ACC112 (cell line): Measurements from ENCODE around the gene SLC26A11.

Experiments used
- H2AFZ ChIP-seq: fragments of 200-600 bp; sonication (generic); one replicate; pipeline ENCODE4 v1.6.0; 2017; ENCODE audit warnings: antibody characterized with exemption, low read length; ENCODE audit not compliant: unreplicated experiment
- H3K27ac ChIP-seq: fragments of 200-600 bp; sonication (generic); 2 replicates; pipeline ENCODE4 v1.5.1; 2014; ENCODE audit warnings: low read depth, mild to moderate bottlenecking, antibody characterized with exemption, low read length, moderate library complexity
- H3K27me3 ChIP-seq: fragments of 200-600 bp; sonication (generic); 2 replicates; pipeline ENCODE4 v1.6.1; 2014; ENCODE audit warnings: mild to moderate bottlenecking, antibody characterized with exemption, low read length, moderate library complexity, mixed read lengths; ENCODE audit not compliant: insufficient read depth
- H3K36me3 ChIP-seq: fragments of 200-600 bp; sonication (generic); 2 replicates; pipeline ENCODE4 v1.6.1; 2016; ENCODE audit warnings: mild to moderate bottlenecking, antibody characterized with exemption, low read length, moderate library complexity, mixed read lengths; ENCODE audit not compliant: insufficient read depth
- H3K4me1 ChIP-seq: fragments of 200-600 bp; sonication (generic); one replicate; pipeline ENCODE4 v1.6.1; 2016; ENCODE audit warnings: low read length, mixed read lengths; ENCODE audit not compliant: insufficient read depth, unreplicated experiment, control insufficient read depth
- H3K4me3 ChIP-seq: fragments of 200-600 bp; sonication (generic); 2 replicates; pipeline ENCODE4 v1.5.1; 2014; ENCODE audit warnings: mild to moderate bottlenecking, low read depth, low read length
- H3K79me2 ChIP-seq: fragments of 200-600 bp; sonication (generic); one replicate; pipeline ENCODE4 v1.6.0; 2016; ENCODE audit warnings: low read length; ENCODE audit not compliant: control insufficient read depth, unreplicated experiment, insufficient read depth

Gene SLC26A11

DNA sequence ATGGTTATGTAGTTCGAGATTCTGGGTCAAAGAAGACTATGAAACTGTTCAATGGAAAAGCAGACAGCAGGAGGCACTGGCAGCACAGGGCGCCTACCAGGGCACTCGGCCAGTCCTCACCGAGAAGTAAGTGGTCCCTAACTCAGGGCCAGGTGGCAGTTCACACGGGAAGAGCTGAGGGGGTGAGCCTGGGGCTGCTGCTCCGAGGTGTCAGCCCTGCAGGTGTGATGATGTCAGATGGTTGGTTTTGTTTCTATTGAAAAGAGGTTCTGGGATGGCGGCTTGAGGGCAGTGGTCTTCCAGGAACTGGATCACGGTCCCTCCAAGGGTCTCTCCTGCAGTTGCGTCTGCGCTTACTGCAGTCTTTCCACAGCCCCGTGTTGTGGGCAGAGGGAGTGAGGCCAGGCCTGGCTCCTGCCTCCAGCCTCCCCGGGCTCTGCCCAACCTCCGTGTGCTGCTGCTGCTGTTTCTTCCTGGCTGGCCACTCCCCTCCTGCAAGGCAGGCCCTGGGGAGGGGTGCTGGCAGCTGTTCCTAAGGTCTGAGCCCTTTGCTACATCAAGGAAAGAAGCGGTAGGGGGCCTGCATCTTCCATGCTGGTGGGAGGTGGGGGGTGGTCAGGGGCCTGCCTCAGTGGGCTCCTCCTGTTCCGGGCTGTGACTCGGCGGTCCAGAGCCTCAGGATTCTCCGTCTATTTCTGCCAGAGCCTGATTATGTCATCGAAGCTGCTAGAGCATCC lies 63.1 kb downstream of the SLC26A11 start:
- Histone ChIP-seq H3K79me2 (peaks cover 64% of the 10 kb centered on the region), H3K4me3 (no peak overlapping the region), H3K27me3 (no peaks in the 10 kb centered on the region), H2AFZ (no peak overlapping the region), H3K4me1 (peaks cover 20% of the 10 kb centered on the region), H3K27ac (no peak overlapping the region), H3K36me3 (peaks cover 13% of the 10 kb centered on the region; the same call in 1 of the 2 replicates)

DNA sequence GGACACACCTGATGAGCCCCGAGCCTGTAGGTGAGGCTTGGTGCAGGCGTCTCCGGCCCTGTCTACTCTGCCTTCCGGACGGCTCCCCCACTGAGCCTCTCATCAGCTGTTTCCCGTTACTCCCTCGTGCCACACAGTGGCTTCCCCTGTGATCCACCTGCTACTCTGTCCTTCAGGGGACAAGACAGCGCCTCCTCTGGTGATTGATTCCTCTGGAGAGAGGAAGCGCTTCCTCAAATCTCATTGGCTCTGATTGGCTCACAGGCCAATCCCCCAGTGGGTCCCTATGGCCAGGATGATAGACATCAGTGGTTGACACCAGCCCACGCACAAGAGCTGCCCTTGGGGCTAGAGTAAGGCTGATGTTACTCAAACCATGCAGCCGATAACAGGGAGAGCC lies 64.4 kb downstream of the SLC26A11 start:
- Histone ChIP-seq H3K27ac (no peak overlapping the region), H3K36me3 (peaks cover 20% of the 10 kb centered on the region)

DNA sequence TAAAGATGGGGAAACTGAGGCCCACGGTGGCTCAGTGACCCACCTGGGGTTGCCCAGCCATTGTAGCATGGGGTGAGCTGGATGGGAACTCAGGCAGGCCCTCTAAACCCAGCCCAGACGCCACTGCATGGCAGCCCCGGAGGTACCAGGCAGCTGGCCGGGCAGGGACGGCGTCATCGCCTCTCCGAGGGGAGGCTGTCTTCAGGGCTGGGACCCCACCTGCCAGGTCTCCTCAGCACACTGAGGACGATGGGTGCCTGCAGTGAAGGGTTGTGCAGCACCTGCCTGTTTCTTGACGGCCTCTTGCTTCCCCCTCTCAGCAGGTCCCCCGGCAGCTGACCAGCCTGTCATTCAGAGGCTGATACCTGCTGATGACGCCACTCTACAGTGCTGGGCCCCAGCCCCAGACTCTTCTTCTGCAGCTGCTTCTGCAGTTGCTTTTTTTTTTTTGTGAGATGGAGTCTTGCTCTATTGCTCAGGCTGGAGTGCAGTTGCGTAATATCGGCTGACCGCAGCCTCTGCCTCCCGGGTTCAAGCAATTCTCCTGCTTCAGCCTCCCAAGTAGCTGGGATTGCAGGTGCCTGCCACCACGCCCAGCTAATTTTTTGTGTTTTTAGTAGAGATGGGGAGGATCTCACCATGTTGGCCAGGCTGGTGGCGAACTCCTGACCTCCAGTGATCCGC lies 65.2 kb downstream of the SLC26A11 start:
- Histone ChIP-seq H3K27me3 (no peaks in the 10 kb centered on the region), H3K27ac (no peak overlapping the region), H2AFZ (no peak overlapping the region), H3K36me3 (peaks cover 22% of the 10 kb centered on the region), H3K4me1 (peaks cover under 1% of the 10 kb centered on the region), H3K4me3 (no peak overlapping the region), H3K79me2 (peaks cover 56% of the 10 kb centered on the region)

More for the DNA sequence above, 64.4 kb downstream of the SLC26A11 start:
- Histone ChIP-seq H3K4me1 (peaks cover 7% of the 10 kb centered on the region), H3K27me3 (no peaks in the 10 kb centered on the region), H2AFZ (no peak overlapping the region), H3K4me3 (no peak overlapping the region), H3K79me2 (peaks cover 57% of the 10 kb centered on the region)

DNA sequence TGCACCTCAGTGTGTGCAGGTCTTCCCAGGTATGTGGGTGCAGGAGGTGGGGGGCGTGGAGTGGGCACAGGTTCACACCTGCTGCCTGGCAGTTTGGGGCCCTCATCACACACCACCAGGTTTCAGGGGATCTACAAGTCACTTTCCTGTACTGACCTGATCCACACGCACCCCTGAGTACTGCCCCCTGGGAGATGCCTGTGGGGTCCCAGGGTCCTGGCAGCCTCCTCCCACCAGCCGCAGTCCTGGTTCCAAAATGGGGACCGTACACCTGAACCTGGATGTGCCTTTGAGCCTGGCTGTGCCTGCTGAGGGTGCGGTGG lies 66.4 kb downstream of the SLC26A11 start:
- Histone ChIP-seq H3K79me2 (peaks cover 49% of the 10 kb centered on the region), H3K4me3 (no peak overlapping the region), H2AFZ (no peak overlapping the region), H3K4me1 (no peaks in the 10 kb centered on the region), H3K27me3 (no peaks in the 10 kb centered on the region), H3K27ac (no peak overlapping the region), H3K36me3 (peaks cover 27% of the 10 kb centered on the region)

DNA sequence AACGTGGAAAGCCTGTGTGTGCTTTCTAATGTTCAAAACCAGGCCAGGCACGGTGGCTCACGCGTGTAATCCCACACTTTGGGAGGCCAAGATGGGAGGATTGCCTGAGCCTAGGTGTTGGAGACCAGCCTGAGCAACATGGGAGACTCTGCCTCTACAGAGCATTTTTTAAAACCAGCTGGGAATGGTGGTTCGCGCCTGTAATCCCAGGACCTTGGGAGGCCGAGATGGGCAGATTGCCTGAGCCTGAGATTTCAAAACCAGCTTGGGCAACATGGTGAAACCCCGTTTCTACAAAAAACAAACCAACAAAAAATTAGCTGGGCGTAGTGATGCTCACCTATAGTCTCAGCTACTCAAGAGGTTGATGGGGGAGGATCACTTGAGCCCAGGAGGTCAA lies 66.8 kb downstream of the SLC26A11 start:
- peaks cover 48% of the 10 kb centered on the region for H3K79me2 ChIP-seq
- no peaks in the 10 kb centered on the region for H3K4me1 ChIP-seq
- H3K27ac ChIP-seq, result no peak overlapping the region
- H3K36me3 ChIP-seq, result peaks cover 31% of the 10 kb centered on the region
- H2AFZ ChIP-seq, result no peak overlapping the region
- H3K4me3 ChIP-seq, result no peak overlapping the region
- no peaks in the 10 kb centered on the region for H3K27me3 ChIP-seq

DNA sequence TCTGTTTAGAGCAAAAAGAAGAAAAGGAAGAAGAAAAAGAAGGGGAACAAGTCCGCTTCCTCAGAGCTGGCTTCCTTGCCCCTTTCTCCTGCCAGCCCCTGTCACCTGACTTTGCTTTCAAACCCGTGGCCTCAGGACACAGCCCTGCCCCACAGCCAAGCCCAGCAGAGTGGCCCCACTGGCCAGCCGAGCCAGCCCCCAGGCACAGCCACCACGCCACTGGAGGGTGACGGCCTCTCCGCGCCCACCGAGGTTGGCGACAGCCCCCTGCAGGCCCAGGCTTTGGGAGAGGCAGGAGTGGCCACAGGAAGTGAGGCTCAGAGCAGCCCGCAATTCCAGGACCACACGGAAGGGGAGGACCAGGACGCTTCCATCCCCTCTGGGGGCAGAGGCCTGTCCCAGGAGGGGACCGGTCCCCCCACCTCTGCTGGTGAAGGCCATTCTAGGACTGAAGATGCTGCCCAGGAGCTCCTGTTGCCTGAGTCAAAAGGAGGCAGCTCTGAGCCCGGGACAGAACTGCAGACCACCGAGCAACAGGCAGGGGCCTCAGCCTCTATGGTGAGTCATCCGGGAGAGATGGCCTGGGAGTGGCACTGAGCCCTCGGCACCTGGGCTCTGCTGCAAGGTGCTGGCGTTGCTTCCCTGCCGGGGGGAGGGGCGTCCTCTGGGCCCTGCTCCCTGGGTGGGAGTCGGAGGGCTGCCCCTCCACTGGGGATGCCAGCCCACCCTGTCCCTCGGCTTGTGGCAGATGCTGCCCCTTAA lies 67.8 kb downstream of the SLC26A11 start:
- no peaks in the 10 kb centered on the region for H3K4me1 ChIP-seq
- H2AFZ ChIP-seq, result no peak overlapping the region
- no peak overlapping the region for H3K4me3 ChIP-seq
- peaks cover 44% of the 10 kb centered on the region for H3K79me2 ChIP-seq
- H3K27me3 ChIP-seq, result no peaks in the 10 kb centered on the region
- no peak overlapping the region for H3K27ac ChIP-seq
- peaks cover 34% of the 10 kb centered on the region for H3K36me3 ChIP-seq

DNA sequence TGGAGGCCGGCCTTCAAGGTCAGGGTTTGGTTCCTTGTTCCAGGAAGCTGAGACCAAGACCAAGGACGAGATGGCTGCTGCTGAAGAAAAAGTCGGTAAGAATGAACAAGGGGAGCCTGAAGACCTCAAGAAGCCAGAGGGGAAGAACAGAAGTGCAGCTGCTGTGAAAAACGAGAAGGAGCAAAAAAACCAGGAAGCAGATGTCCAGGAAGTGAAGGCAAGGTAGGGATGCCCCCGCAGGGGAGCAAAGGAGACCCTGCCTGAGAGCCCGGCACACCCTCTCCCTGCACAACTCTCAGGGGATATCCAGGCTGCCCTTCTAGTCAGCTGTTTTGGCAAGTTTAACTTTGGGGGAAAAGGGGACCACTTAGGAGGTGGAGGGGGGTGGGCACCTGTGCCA lies 69.4 kb downstream of the SLC26A11 start:
- no peaks in the 10 kb centered on the region for H3K4me1 ChIP-seq
- H3K79me2 ChIP-seq, result peaks cover 34% of the 10 kb centered on the region
- H3K4me3 ChIP-seq, result no peak overlapping the region
- H3K36me3 ChIP-seq, result peaks cover 38% of the 10 kb centered on the region
- no peak overlapping the region for H3K27ac ChIP-seq
- H3K27me3 ChIP-seq, result no peaks in the 10 kb centered on the region
- no peak overlapping the region for H2AFZ ChIP-seq

DNA sequence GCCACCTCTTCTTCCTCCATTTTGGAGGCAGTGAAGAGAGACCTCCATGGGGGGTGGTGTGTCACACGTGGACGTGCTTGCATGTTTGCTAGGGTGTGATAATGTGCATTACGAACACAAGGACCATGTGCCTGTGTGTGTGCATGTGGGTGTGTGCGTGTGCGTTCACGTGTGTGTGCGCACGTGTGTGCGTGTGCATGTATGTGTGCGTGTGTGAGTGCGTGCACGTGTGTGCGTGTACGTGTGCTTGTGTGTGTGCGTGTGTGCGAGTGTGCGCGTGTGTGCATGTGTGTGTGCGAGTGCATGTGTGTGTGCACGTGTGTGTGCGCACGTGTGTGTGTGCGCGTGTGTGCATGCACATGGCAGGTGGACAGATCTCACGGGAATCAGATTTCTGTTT lies 69.9 kb downstream of the SLC26A11 start:
- H3K27ac ChIP-seq, result no peak overlapping the region
- no peaks in the 10 kb centered on the region for H3K27me3 ChIP-seq
- H2AFZ ChIP-seq, result no peak overlapping the region
- H3K4me1 ChIP-seq, result no peaks in the 10 kb centered on the region
- peaks cover 39% of the 10 kb centered on the region for H3K36me3 ChIP-seq
- peaks cover 30% of the 10 kb centered on the region for H3K79me2 ChIP-seq
- no peak overlapping the region for H3K4me3 ChIP-seq

DNA sequence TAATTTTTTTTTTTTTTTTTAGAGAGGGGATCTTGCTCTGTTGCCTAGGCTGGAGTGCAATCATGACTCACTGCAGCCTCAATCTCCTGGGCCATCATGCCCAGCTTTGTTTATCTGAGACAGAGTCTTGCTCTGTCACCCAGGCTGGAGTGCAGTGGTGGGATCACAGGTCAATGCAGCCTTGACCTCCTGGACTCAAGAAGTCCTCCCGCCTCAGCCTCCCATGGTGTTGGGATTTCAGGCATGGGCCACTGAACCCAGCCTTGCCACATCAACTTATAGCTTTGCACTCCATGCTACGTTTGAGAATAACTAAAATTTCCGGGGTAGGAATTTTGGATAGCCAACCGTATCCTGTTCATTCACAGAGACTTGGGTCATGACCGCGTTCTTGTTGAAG lies 71.0 kb downstream of the SLC26A11 start:
- H3K27ac ChIP-seq, result no peak overlapping the region
- H3K27me3 ChIP-seq, result no peaks in the 10 kb centered on the region
- no peak overlapping the region for H2AFZ ChIP-seq
- no peak overlapping the region for H3K4me3 ChIP-seq
- H3K4me1 ChIP-seq, result no peaks in the 10 kb centered on the region
- peaks cover 43% of the 10 kb centered on the region for H3K36me3 ChIP-seq
- peaks cover 26% of the 10 kb centered on the region for H3K79me2 ChIP-seq

DNA sequence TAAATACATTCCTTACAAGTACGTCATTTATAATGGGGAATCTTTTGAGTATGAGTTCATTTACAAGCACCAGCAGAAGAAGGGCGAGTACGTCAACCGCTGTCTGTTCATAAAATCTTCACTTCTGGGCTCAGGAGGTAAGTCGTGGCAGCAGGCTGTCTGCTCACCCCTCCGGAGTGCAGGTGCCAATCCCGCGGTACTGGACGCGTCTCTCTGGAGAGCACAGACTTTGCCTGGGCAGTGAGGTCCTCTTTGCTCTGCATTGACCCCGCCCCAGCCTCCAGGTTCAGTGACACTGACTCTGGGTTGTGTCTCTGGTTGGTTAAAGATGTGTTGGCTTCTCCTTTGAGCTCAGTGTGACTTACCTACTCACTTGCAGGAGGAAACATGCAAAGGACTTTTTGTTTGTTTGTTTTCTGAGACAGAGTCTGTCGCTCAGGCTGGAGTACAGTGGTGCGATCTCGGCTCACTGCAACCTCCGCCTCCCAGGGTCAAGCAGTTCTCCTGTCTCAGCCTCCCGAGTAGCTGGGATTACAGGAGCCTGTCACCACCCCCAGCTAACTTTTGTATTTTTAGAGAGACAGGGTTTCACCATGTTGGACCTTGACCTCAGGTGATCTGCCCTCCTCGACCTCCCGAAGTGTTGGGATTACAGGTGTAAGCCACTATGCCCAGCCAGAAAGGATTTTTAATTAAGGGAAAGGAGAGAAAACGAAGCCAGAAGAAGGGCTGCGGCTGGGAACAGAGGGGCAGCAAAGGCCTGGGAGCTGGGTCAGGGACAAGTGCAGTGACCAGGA lies 71.7 kb downstream of the SLC26A11 start:
- no peaks in the 10 kb centered on the region for H3K4me1 ChIP-seq
- no peak overlapping the region for H3K27ac ChIP-seq
- H3K79me2 ChIP-seq, result peaks cover 20% of the 10 kb centered on the region
- no peaks in the 10 kb centered on the region for H3K27me3 ChIP-seq
- peaks cover 46% of the 10 kb centered on the region for H3K36me3 ChIP-seq
- no peak overlapping the region for H2AFZ ChIP-seq
- H3K4me3 ChIP-seq, result no peak overlapping the region
